Activated CD4-positive, alpha-beta T cell treated with anti-CD3 and anti-CD28 coated beads, Interleukin-2, Interleukin-6, amounts not matched to agents 100 ng/mL and 50 ng/mL, durations not matched to agents 16 hours and 8 hours (primary cell): ENCODE data around the gene GATA3.

Source experiments
- DNase-seq: peaks from one replicate; pipeline ENCODE4 v3.0.0-alpha.2; 2020

Gene GATA3

DNA sequence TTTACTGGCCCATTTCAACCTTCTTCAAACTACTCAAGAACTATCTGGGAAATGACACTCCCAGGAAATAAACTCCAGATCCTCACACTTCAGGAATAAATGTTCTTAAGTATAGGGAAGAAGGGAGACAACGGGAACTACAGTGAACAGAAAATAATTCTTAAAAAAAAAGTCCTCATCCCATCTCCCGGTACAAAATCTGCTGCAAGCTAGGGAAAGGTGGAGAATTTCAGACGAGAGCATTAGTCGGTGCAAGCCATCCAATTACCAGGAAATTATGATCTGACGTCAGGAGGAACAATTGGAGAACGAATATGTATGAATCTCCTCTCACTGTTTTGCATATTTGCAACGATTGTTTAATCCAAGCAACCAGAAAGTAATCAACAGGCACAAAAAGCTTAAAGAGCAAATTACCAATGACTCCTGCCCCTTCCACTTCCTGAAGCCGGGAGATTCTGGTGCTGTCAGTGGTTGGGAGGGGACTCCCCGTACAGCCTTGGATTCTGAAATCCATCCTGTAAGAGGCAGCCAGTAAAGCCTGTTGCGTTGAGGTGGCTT, 15.1 kb upstream of the GATA3 start:
- DNase-seq = no peak

DNA sequence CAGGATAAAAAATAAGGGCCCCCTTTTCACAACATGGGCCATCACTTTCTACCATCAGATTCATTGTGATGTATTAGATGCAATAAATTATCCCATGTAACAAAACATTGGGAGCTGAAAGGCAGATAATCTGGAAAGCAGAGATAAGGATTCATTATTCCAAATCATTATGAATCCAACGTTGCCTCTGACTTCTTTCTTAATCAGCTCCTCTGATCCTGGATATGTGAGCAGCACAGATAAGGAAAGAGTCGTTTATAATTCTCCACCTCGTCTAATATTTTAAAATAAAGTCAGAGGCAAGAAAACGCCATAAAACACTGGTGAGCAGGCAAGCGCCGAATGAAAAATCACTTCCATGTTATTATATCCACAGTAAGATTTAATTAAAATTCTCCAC, 13.8 kb upstream of the GATA3 start:
- no peak for DNase-seq

GRCh38 chr10:8041284-8041991, 13.1 kb upstream of the GATA3 start:
- DNase-seq = no peak

- DNase-seq = no peak
Observed at GRCh38 chr10:8041992-8042720, 12.3 kb upstream of the GATA3 start.

- DNase-seq = no peak
Observed at GRCh38 chr10:8042721-8043568, 11.5 kb upstream of the GATA3 start.

- DNase-seq = no peak
Observed at GRCh38 chr10:8043569-8044306, 10.8 kb upstream of the GATA3 start.

- DNase-seq = no peak
Observed at GRCh38 chr10:8044331-8044907, 10.1 kb upstream of the GATA3 start.

GRCh38 chr10:8044908-8045725, 9.4 kb upstream of the GATA3 start:
- DNase-seq = no peak

DNA sequence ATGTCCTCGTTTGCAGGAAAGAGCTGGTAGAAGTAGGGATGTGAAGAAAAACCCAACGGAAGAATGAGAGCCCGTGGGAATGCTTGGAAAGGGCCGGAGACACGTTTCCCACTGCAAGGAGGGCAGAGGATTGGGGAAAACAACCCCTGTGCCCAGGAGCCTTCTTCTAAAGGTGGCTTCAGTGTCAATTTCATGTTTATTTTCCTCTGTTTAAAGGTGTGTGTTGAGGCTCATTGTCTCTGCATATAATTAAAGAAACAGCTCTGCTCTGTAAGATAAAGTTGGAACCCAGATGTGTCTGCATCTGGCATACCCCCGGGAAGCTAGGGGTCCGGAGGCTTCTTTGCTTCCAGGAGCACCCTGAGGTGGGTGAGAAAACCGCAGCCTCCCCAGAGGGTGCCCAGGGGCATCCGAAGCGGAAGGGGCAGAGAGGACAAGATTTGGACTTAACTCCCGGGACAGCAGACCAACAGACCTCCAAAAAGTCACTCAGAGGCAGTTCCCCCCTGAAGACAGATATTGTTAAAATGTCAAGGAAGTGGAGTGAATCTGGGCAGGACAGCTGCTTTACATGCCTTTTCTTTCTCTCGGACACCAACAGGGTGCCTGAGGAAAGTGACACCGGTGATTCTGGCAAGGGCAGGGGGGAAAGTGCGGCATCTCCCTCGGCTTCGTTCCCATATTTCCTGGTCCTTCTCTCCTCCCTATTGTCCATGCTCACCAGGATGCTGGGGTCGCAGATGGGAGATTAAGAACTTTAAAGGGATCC, 8.6 kb upstream of the GATA3 start:
- no peak for DNase-seq

DNA sequence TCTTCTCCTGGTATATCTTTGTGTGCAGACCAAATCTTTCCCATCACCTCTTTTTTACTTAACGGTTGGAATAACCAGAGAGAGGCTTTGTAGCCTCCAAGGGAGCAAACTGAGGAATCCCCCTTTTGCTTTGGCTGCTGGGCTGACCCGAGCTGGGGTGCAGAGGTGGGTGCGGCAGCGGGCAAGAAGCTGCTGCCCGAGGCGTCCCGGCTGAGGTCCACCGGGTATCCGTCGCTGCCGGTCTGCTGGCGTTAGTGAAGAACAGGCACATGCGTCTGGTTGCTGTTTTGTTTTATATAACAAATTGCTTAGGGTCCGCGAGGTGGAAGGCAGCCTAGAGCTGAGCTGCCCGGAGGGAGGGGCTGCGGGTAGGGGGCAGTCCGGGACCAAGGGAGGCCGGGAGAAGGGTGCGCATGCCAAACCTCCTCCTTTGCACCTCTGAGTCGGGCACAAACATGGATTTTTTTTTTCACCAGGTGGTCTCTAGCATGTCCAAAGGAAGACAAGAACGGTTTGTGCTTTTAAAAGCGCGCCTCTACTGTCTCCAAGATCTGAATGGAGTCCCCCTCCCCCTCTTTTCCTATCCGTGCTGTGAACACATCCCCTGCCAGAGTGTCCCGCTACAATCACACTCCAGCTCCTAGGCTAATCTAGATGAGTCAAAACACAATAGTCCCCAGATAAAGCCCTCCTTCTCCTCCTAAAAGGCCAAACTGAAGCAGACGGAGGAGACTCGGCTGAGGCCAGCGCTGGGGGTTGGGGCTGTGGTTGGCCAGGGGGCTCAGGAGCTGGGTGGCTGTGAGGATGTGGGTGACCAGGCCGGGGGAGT, 6.8 kb upstream of the GATA3 start:
- no peak for DNase-seq

DNA sequence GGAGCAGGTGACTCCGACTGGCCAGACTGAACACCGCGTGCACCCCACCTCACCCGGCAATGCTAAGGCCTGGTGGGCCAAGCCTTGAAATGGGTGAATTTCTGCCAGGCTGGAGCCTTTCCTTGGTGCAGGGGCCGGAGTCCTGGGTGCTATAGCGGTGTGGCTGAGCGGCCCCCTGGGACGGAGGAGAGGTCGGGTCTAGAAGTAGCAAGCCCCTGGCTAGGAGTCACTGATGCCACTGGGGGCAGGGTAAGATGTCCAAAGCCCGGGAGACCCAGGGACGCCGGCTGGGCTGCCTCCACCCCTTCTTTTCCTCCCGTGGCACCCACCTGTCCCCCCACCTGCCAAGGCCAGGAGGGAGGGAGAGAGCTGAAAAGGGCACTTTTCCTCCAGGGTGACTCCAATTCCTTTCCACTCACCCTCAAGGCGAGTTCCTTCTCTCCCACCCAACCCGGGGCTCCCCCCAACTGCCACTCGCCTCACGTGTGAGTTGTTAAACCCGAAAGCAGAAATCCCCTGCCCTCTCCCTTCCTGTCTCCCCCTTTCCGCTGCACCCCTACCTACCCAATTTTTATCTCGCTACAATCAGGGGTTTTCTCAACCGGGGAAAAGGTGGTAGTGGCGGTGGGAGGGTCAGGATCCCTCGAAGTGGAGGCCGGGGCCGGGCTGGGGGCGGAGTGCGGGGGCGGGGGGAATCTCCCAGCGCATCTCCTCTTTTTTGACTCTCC, 6.0 kb upstream of the GATA3 start:
- peak; percentile 77 for DNase-seq

- DNase-seq = no peak
Observed at GRCh38 chr10:8049045-8049864, 5.2 kb upstream of the GATA3 start.

- DNase-seq = no peak
Observed at GRCh38 chr10:8049865-8050555, 4.5 kb upstream of the GATA3 start.

GRCh38 chr10:8050556-8051108, 3.9 kb upstream of the GATA3 start:
- DNase-seq = no peak

DNA sequence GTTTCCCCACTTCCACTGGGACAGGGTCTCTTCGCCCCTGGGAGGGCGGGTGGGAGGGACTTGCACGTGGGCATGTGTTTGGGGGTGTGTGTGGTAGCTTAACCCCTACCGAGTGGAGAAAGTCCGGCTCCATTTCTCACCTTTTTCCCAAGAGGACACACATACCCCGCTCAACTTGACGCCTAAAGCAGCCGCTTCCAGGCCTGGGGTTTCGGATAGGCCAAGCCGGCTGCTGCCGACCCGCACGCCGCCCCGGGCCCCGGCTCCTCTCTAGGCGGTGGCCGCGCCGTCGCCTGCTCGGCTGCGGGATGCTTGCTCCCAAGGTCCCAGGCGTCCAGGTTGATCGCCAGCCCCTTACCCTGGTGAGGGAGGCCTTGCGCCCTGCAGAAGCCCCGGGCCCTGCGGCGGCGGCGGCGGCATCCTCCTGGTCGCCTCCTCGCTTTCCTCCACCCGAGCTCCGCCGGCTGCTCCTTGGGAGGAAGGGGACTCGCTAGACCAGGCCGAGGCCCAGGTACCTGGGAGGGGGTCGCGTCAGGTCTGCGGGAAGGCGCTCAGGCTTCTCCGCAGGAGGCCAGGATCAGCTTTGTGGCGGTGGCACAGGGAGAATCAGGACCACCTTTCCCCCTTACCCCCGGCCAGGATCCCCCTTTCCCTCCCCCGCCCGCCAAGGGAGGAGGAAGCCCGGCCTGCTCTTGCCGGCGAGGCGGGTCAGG, 3.2 kb upstream of the GATA3 start:
- DNase-seq = no peak

DNA sequence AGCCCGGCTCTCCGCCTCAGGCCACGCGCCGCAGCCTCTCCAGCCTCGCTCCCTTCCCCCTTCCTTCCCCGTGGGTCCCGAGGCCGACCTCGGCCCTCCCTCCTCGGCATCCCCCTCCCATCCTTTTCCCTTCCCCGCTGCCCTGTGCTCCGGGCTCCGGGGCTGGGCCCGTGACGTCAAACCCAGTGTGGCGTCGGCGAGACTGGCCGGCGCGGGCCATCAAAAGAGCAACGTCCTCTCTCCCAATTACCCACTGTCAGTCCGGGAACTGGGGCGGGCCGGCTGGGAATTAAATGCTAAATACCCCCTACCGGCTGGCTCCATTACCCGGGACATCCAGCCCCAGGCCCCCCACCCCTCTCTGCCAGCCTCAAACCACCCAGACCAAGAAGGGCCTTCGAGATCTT, 2.6 kb upstream of the GATA3 start:
- no peak for DNase-seq
